Measurements from ENCODE around the gene MKRN2. TPM values are rescaled to one million over a fixed set of nuclear protein-coding genes. Genes with fewer than 3 reads are reported as not detected.
"Not testable (repeated sequence)": the region's sequence is repeated elsewhere in the genome, so short reads cannot be mapped to it uniquely, and the experiment has no call there.

Gene MKRN2
- total RNA-seq, 1 donor from 2014 or later = 21.7 TPM

DNA sequence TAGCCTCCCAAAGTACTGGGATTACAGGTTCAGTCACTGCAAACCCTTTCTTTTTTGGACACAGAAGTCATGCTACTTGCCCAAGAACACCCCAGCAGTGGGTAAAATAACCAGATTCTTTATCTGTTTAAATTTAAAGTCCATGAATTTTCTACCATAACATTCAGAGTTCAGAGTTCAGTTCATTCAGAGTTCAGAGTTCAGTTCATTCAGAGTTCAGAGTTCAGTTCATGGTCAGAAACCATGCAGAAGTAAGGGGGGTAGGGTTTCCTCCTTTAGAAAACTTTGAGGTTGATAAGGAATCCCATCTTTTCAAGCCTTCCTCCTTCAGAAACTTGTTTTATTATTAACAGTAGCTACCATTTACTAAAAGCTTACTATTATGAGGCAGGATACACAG, 63.8 kb downstream of the MKRN2 start:
- no peak for ATAC-seq
- H3K9me3 ChIP-seq = no peaks in the 10 kb centered on the region
- peaks cover 22% of the 10 kb centered on the region for H3K36me3 ChIP-seq
- intact Hi-C loops (cut with DNase I) = no loop called here
- no peak for DNase-seq
- H3K27ac ChIP-seq = no peak overlapping the region
- H3K27me3 ChIP-seq (ENCODE audit: low read depth) = no peaks in the 10 kb centered on the region
- peaks cover 39% of the 10 kb centered on the region for H3K4me1 ChIP-seq
- no peak overlapping the region for H3K4me3 ChIP-seq
- TF ChIP-seq, protein P1, sequence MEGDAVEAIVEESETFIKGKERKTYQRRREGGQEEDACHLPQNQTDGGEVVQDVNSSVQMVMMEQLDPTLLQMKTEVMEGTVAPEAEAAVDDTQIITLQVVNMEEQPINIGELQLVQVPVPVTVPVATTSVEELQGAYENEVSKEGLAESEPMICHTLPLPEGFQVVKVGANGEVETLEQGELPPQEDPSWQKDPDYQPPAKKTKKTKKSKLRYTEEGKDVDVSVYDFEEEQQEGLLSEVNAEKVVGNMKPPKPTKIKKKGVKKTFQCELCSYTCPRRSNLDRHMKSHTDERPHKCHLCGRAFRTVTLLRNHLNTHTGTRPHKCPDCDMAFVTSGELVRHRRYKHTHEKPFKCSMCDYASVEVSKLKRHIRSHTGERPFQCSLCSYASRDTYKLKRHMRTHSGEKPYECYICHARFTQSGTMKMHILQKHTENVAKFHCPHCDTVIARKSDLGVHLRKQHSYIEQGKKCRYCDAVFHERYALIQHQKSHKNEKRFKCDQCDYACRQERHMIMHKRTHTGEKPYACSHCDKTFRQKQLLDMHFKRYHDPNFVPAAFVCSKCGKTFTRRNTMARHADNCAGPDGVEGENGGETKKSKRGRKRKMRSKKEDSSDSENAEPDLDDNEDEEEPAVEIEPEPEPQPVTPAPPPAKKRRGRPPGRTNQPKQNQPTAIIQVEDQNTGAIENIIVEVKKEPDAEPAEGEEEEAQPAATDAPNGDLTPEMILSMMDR (IDR thresholded peaks at IDR 0.05) = no peak

GRCh38 chr3:12622335-12622734, 65.4 kb downstream of the MKRN2 start:
- no peak overlapping the region for H3K27ac ChIP-seq
- no peaks in the 10 kb centered on the region for H3K9me3 ChIP-seq
- TF ChIP-seq, protein P1 (IDR thresholded peaks at IDR 0.05) = no peak
- DNase-seq (no peak), ATAC-seq (no peak)
- H3K36me3 ChIP-seq = peaks cover 12% of the 10 kb centered on the region
- intact Hi-C loops (cut with DNase I) = no loop called here
- H3K27me3 ChIP-seq (ENCODE audit: low read depth) = no peaks in the 10 kb centered on the region
- no peak overlapping the region for H3K4me3 ChIP-seq
- H3K4me1 ChIP-seq = peaks cover 48% of the 10 kb centered on the region

- H3K27ac ChIP-seq = no peak overlapping the region
- H3K27me3 ChIP-seq (ENCODE audit: low read depth) = no peaks in the 10 kb centered on the region
- intact Hi-C loops (cut with DNase I) = no loop called here
- ATAC-seq = peak in 1 of 2 donors; percentile 44
- H3K9me3 ChIP-seq = no peaks in the 10 kb centered on the region
- peaks cover 52% of the 10 kb centered on the region for H3K4me1 ChIP-seq
- no peak overlapping the region for H3K4me3 ChIP-seq
- TF ChIP-seq, protein P1 (IDR thresholded peaks at IDR 0.05) = no peak
- DNase-seq = no peak
- H3K36me3 ChIP-seq = no peaks in the 10 kb centered on the region
Measured at GRCh38 chr3:12624056-12624455, 67.2 kb downstream of the MKRN2 start.

GRCh38 chr3:12624964-12625363, 68.1 kb downstream of the MKRN2 start:
- peaks cover 61% of the 10 kb centered on the region for H3K4me1 ChIP-seq
- H3K27ac ChIP-seq; H3K9me3 ChIP-seq; DNase-seq; H3K27me3 ChIP-seq (ENCODE audit: low read depth); ATAC-seq; intact Hi-C loops (cut with DNase I); H3K4me3 ChIP-seq; H3K36me3 ChIP-seq: not testable (repeated sequence)

GRCh38 chr3:12627370-12627769, 70.5 kb downstream of the MKRN2 start:
- ATAC-seq = no peak
- H3K36me3 ChIP-seq = no peaks in the 10 kb centered on the region
- H3K27me3 ChIP-seq (ENCODE audit: low read depth) = no peaks in the 10 kb centered on the region
- no peak for DNase-seq
- no peak overlapping the region for H3K4me3 ChIP-seq
- intact Hi-C loops (cut with DNase I) = no loop called here
- H3K4me1 ChIP-seq = peaks cover 52% of the 10 kb centered on the region
- no peak overlapping the region for H3K27ac ChIP-seq
- TF ChIP-seq, protein P1 (IDR thresholded peaks at IDR 0.05) = no peak
- no peaks in the 10 kb centered on the region for H3K9me3 ChIP-seq

DNA sequence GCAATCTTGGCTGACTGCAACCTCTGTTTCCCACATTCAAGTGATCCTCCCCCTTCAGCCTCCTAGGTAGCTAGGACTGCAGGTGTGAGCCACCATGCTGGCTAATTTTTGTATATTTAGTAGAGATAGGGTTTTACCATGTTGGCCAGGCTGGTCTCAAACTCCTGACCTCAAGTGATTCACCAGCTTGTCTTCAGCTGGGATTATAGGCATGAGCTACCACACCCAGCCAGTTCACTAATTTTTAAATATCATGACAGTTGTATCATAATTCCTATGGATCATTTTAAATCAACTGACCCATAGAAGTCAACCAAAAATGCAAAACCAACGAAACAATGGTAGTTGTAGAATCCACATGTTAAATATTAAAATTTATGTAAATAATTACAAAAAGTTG, 71.9 kb downstream of the MKRN2 start:
- ATAC-seq = no peak
- Histone ChIP-seq H3K27ac (no peak overlapping the region), H3K36me3 (no peaks in the 10 kb centered on the region), H3K4me3 (no peak overlapping the region), H3K9me3 (no peaks in the 10 kb centered on the region), H3K4me1 (peaks cover 49% of the 10 kb centered on the region), H3K27me3 (ENCODE audit: low read depth) (no peaks in the 10 kb centered on the region)
- TF ChIP-seq, protein P1 (IDR thresholded peaks at IDR 0.05) = no peak
- intact Hi-C loops (cut with DNase I) = no loop called here
- no peak for DNase-seq

Data from lower lobe of right lung (tissue), 2 donors.